ENCODE data around the gene DACT2. TPM values are rescaled to one million over a fixed set of nuclear protein-coding genes. Genes with fewer than 3 reads are reported as not detected.
"Not testable (repeated sequence)": the region's sequence is repeated elsewhere in the genome, so short reads cannot be mapped to it uniquely, and the experiment has no call there.

DACT2 gene
- total and polyA plus RNA-seq, 4 donors = 0.25 to 2.8 (median 0.88) TPM

DNA sequence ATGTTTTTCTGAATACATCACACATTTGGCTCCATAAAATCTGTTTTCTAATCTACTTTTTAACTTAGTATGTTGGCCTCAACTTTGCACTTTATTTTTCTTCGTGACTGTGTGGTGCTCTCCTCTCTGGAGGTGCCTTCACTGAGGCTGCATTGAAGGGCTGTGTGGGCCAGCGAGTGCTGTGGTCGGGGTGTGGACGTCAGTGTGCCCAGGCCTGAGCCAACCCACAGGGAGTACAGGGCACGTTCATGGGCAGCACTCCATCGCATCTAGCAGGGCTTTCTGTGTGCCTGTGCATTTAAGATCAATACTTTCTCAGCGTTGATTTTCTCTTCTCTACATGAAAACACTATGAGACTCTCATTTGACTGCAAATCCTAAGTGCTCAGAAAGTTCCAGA lies 37.8 kb downstream of the DACT2 start:
- WGBS = 81% methylated on average over 7 of the region's 7 CpGs
- Histone ChIP-seq H3K4me3 (ENCODE audit: low read depth in 1 of 3, low read length in 3 of 3) (no peak overlapping the region), H3K27ac (ENCODE audit: low read depth in 1 of 2, low read length in 2 of 2) (no peak overlapping the region), H3K36me3 (ENCODE audit: control insufficient read depth in 4 of 4, insufficient read depth in 3 of 4, low read depth in 1 of 4, low read length in 3 of 4) (no peaks in the 10 kb centered on the region), H3K4me1 (ENCODE audit: control insufficient read depth in 4 of 4, insufficient read depth in 4 of 4, low read length in 3 of 4) (peaks cover 0 to 21% (median 9%) of the 10 kb centered on the region in 4 donors), H3K9me3 (ENCODE audit: control insufficient read depth in 4 of 4, low read length in 3 of 4) (no peaks in the 10 kb centered on the region), H3K27me3 (ENCODE audit: control insufficient read depth in 4 of 4, insufficient read depth in 4 of 4, low read length in 3 of 4) (no peaks in the 10 kb centered on the region), H3K9ac (ENCODE audit: low read depth in 1 of 2, low read length in 2 of 2) (no peak overlapping the region)
- TF ChIP-seq GABPA (IDR thresholded peaks at IDR 0.05 in 1 of 2, conservative IDR thresholded peaks at IDR 0.05 in 1 of 2) = no peak
- no peak for TF ChIP-seq SP1 (IDR thresholded peaks at IDR 0.05)
- TF ChIP-seq JUND (IDR thresholded peaks at IDR 0.05) = no peak
- TF ChIP-seq, protein P1, sequence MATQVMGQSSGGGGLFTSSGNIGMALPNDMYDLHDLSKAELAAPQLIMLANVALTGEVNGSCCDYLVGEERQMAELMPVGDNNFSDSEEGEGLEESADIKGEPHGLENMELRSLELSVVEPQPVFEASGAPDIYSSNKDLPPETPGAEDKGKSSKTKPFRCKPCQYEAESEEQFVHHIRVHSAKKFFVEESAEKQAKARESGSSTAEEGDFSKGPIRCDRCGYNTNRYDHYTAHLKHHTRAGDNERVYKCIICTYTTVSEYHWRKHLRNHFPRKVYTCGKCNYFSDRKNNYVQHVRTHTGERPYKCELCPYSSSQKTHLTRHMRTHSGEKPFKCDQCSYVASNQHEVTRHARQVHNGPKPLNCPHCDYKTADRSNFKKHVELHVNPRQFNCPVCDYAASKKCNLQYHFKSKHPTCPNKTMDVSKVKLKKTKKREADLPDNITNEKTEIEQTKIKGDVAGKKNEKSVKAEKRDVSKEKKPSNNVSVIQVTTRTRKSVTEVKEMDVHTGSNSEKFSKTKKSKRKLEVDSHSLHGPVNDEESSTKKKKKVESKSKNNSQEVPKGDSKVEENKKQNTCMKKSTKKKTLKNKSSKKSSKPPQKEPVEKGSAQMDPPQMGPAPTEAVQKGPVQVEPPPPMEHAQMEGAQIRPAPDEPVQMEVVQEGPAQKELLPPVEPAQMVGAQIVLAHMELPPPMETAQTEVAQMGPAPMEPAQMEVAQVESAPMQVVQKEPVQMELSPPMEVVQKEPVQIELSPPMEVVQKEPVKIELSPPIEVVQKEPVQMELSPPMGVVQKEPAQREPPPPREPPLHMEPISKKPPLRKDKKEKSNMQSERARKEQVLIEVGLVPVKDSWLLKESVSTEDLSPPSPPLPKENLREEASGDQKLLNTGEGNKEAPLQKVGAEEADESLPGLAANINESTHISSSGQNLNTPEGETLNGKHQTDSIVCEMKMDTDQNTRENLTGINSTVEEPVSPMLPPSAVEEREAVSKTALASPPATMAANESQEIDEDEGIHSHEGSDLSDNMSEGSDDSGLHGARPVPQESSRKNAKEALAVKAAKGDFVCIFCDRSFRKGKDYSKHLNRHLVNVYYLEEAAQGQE (IDR thresholded peaks at IDR 0.05) = no peak
- TF ChIP-seq RAD21 (IDR thresholded peaks at IDR 0.05) = no peak
- no peak for TF ChIP-seq HNF4A (conservative IDR thresholded peaks at IDR 0.05)
- TF ChIP-seq NR2F2 (IDR thresholded peaks at IDR 0.05) = no peak
- TF ChIP-seq, protein P2, sequence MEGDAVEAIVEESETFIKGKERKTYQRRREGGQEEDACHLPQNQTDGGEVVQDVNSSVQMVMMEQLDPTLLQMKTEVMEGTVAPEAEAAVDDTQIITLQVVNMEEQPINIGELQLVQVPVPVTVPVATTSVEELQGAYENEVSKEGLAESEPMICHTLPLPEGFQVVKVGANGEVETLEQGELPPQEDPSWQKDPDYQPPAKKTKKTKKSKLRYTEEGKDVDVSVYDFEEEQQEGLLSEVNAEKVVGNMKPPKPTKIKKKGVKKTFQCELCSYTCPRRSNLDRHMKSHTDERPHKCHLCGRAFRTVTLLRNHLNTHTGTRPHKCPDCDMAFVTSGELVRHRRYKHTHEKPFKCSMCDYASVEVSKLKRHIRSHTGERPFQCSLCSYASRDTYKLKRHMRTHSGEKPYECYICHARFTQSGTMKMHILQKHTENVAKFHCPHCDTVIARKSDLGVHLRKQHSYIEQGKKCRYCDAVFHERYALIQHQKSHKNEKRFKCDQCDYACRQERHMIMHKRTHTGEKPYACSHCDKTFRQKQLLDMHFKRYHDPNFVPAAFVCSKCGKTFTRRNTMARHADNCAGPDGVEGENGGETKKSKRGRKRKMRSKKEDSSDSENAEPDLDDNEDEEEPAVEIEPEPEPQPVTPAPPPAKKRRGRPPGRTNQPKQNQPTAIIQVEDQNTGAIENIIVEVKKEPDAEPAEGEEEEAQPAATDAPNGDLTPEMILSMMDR (IDR thresholded peaks at IDR 0.05; ENCODE audit: low read depth, low read length, missing input control) = no peak
- no peak for TF ChIP-seq HNF4G (IDR thresholded peaks at IDR 0.05)
- TF ChIP-seq, protein P3, sequence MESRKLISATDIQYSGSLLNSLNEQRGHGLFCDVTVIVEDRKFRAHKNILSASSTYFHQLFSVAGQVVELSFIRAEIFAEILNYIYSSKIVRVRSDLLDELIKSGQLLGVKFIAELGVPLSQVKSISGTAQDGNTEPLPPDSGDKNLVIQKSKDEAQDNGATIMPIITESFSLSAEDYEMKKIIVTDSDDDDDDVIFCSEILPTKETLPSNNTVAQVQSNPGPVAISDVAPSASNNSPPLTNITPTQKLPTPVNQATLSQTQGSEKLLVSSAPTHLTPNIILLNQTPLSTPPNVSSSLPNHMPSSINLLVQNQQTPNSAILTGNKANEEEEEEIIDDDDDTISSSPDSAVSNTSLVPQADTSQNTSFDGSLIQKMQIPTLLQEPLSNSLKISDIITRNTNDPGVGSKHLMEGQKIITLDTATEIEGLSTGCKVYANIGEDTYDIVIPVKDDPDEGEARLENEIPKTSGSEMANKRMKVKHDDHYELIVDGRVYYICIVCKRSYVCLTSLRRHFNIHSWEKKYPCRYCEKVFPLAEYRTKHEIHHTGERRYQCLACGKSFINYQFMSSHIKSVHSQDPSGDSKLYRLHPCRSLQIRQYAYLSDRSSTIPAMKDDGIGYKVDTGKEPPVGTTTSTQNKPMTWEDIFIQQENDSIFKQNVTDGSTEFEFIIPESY (IDR thresholded peaks at IDR 0.05) = no peak
- no peak for TF ChIP-seq FOXA1 (IDR thresholded peaks at IDR 0.05)
- TF ChIP-seq RXRA (IDR thresholded peaks at IDR 0.05) = no peak
- TF ChIP-seq, protein P4, sequence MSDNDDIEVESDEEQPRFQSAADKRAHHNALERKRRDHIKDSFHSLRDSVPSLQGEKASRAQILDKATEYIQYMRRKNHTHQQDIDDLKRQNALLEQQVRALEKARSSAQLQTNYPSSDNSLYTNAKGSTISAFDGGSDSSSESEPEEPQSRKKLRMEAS (IDR thresholded peaks at IDR 0.05) = no peak
- no peak for TF ChIP-seq YY1 (IDR thresholded peaks at IDR 0.05)
- TF ChIP-seq TAF1 (conservative IDR thresholded peaks at IDR 0.05) = no peak
- no peak for TF ChIP-seq FOXA2 (IDR thresholded peaks at IDR 0.05)
- TF ChIP-seq, protein P5, sequence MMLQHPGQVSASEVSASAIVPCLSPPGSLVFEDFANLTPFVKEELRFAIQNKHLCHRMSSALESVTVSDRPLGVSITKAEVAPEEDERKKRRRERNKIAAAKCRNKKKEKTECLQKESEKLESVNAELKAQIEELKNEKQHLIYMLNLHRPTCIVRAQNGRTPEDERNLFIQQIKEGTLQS (IDR thresholded peaks at IDR 0.05) = no peak
- no peak for TF ChIP-seq EGR1 (IDR thresholded peaks at IDR 0.05; ENCODE audit: low read depth in 2 of 2)
- no peak for DNase-seq (ENCODE audit: low spot score)

DNA sequence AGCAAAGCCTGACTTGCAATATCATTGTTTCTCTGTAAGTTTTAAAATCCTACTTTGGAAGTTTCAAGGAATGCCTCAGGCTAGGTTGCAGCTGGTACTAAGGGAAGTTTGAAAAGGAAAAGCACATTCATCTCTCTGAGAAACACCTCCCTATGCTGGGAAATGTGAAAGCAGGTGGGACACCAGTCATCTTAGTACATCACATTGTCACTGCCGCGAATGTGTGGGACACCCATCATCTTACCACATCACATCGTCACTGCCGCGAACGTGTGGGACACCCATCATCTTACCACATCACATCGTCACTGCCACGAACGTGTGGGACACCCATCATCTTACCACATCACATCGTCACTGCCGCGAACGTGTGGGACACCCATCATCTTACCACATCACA lies 38.3 kb downstream of the DACT2 start:
- H3K4me3 ChIP-seq (ENCODE audit: low read depth in 1 of 3, low read length in 3 of 3); H3K27me3 ChIP-seq (ENCODE audit: control insufficient read depth in 4 of 4, insufficient read depth in 4 of 4, low read length in 3 of 4); H3K27ac ChIP-seq (ENCODE audit: low read depth in 1 of 2, low read length in 2 of 2); H3K36me3 ChIP-seq (ENCODE audit: control insufficient read depth in 4 of 4, insufficient read depth in 3 of 4, low read depth in 1 of 4, low read length in 3 of 4); DNase-seq (ENCODE audit: low spot score); H3K9me3 ChIP-seq (ENCODE audit: control insufficient read depth in 4 of 4, low read length in 3 of 4); H3K9ac ChIP-seq (ENCODE audit: low read depth in 1 of 2, low read length in 2 of 2): not testable (repeated sequence)
- whole genome bisulfite sequencing = 92% methylated on average over 13 of the region's 13 CpGs
- peaks cover 0 to 21% (median 9%) of the 10 kb centered on the region in 4 donors for H3K4me1 ChIP-seq (ENCODE audit: control insufficient read depth in 4 of 4, insufficient read depth in 4 of 4, low read length in 3 of 4)

All from liver (tissue), 9 donors.